Right renal cortex interstitium (tissue), 3 donors: ENCODE results near the gene ARHGAP8. TPM values are rescaled to one million over a fixed set of nuclear protein-coding genes. Genes with fewer than 3 reads are reported as not detected.

ENCODE experiments used
- DNase-seq, 3 donors: peaks; one replicate each; pipeline ENCODE4 v3.0.0-alpha.2; 2013; ENCODE audit warnings: low read depth in 3 of 3, low spot score in 2 of 3
- polyA plus RNA-seq, 3 donors: library from polyadenylated mRNA; unstranded; fragments of 120-200 nt; gene quantifications; one replicate each; pipeline ENCODE4 v1.2.1, GENCODE V29; 2013; ENCODE audit not compliant: insufficient read length in 3 of 3

ARHGAP8 gene
- polyA plus RNA-seq = 10 to 100 TPM; 21.7 to 23.9 (median 23.4) TPM

- DNase-seq = no peak
Measured at GRCh38 chr22:44752285-44753188, at the start of gene ARHGAP8. Gene ARHGAP8, plus strand, starts transcription at chr22:44752575. Its CDS starts 33,953 bp downstream, at chr22:44786528.

- DNase-seq = no peak
Measured at GRCh38 chr22:44703255-44703870, 49.0 kb upstream of the ARHGAP8 start.

GRCh38 chr22:44704159-44705021, 48.0 kb upstream of the ARHGAP8 start:
- DNase-seq = no peak

- DNase-seq = no peak
Measured at GRCh38 chr22:44705022-44705297, 47.4 kb upstream of the ARHGAP8 start.

- no peak for DNase-seq
Measured at GRCh38 chr22:44706488-44706887, 45.9 kb upstream of the ARHGAP8 start.

- no peak for DNase-seq
Measured at GRCh38 chr22:44707178-44707577, 45.2 kb upstream of the ARHGAP8 start.

- no peak for DNase-seq
Measured at GRCh38 chr22:44707752-44708151, 44.6 kb upstream of the ARHGAP8 start.

- DNase-seq = no peak
Measured at GRCh38 chr22:44709881-44710392, 42.4 kb upstream of the ARHGAP8 start.

GRCh38 chr22:44710474-44711240, 41.7 kb upstream of the ARHGAP8 start:
- DNase-seq = no peak

GRCh38 chr22:44711241-44711560, 41.2 kb upstream of the ARHGAP8 start:
- no peak for DNase-seq

- DNase-seq = no peak
Measured at GRCh38 chr22:44711690-44712555, 40.5 kb upstream of the ARHGAP8 start.

- no peak for DNase-seq
Measured at GRCh38 chr22:44712962-44713361, 39.4 kb upstream of the ARHGAP8 start.

- no peak for DNase-seq
Measured at GRCh38 chr22:44714703-44715350, 37.5 kb upstream of the ARHGAP8 start.

- no peak for DNase-seq
Measured at GRCh38 chr22:44718418-44718817, 34.0 kb upstream of the ARHGAP8 start.

- no peak for DNase-seq
Measured at GRCh38 chr22:44719586-44720368, 32.6 kb upstream of the ARHGAP8 start.

- no peak for DNase-seq
Measured at GRCh38 chr22:44721213-44721612, 31.2 kb upstream of the ARHGAP8 start.

GRCh38 chr22:44722611-44723010, 29.8 kb upstream of the ARHGAP8 start:
- DNase-seq = no peak

GRCh38 chr22:44723801-44724200, 28.6 kb upstream of the ARHGAP8 start:
- DNase-seq = no peak
